Measurements from ENCODE around the gene ARRB1.
A peak's percentile ranks its signal among the peaks of the same experiment; 100 is the strongest.

Gene ARRB1

DNA sequence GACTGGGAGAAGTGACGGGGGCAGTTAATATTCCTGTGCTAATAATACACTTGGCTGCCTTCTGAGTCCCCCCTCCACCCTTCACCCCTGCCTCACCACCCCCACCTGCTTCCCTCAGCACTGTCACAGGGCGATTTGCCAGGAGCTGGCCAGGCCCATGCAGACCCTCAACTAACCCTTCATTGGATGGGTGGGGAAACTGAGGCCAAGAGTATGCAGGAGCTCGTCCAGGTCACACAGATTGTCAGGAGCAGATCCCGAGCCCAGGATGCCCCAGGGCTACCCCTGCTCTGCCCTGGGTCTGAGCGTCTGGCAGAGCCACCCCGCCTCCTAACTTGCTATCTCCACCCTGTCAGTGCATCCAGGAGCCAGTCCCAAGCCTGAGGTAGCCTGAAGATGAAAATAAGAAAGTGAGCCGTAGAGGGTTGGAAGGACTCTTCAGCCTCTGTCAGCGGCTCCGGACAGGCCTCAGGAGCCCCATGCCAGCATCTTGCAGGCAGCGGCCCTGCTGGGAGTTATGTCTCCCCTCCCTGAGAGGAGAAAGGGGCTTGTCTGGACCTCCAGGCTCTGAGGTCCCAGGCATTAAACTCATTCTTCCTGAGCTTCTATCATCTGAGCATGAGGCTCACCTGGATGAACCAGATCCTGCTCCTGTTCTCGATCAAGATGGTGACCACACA is 104.7 kb downstream of the ARRB1 start:
- no peak for DNase-seq

GRCh38 chr11:75246006-75246670 is 105.3 kb downstream of the ARRB1 start:
- no peak for DNase-seq

DNA sequence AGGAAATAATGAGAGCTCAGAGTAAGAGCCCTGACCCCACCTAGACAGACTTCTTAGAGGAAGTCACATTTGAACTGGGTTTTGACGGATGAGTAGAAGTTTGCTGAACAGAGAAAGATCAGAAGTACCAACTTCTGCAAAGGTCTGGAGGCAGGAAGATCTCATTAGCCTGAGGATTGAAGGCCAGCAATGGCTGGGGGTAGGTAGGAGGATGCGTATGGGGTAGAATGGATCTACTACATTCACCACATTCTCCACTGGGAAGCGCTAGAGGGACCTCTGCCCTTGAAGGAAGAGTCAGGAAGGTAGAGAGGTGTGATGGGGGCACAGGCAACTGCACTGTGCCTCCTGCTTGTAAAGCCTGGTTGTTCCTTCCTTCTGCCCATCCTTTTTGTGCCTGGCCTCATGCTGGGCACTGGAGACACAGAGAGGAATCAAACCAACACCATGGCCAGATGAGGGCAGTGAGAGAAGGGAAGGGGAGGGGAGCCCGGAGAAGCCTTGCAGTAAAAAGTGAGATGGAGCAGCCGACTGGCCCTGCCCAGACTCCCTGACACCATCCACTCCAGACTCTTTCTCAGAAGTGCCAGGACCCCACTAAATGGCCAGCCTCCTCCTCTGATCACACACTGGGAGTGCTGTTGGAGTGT is 106.0 kb downstream of the ARRB1 start:
- DNase-seq, result no peak

DNA sequence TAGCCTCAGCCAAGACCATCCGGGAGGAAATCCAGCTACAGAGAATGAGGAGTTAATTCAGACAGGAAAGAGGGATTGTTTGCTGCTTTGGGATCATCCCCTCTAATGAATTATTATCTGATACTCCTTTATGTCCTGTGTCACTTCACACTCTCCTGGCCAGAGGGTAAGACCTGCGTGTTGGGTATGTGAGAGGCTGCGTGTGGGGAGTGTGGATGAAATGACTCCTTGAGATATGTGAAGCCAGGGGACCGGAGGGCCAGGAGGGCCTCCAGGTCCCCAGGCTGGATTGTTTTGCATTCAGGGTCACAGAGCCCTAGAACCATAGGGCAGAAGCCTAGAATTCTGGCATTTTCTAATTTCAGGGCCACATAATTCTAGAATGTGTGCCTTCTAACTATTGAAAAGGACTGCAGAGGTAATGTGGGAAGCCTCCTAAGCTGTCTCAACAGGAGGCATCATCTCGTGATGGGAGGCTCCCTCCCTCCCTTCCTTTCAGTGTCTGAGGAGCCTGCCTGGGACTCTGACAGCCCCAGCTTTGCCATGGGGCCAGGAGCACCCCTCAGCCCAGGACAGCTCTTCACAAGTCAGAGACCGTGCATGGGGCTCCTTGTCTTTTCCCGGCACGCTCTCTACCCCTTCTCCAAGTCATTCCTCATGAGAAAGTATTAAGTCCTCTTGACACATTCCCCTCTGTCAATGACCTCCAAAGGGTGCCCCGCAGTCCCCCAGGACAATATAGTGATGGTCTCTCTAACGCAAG is 107.2 kb downstream of the ARRB1 start:
- no peak for DNase-seq

DNA sequence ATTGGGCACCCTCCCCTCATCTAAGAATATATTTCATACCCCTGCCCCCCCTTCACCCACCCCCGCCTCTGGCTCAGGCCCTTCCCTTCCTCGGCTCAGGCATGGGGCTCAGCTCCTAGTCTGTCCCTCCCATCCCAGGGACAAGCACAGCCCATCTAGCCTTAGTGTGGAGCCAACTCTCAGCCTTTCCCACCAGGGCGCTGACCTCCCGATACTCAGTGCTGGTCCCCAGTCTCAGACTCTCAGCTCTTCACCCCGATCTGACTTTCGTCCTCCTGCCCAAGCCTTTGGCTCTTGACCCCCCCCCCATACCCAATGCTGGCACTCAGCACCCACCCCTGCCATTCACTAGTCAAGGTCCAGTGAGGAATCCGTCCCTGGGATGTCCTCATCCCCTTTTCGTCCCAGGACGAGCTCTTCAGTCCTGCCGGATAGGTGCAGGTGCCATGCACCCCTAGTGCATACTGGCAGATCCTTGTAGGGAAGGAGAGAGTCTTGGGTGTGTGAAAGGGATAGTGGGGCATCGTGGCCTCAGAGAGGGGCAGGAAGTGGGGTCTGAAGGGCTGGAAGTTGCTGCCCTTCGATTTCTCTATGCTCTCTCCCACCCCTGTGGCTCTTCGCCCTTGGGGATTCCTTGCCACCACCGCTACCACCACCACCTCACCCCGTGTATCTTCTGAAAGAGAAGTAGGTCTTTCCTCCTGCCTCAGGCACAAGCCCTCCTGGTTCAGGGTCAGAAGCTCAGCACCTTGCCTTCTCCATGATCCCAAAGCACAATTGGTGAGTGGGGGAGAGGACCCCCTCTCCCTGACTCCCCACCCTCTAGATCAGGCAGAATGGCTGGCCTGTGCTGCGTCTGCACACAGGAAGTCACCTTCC is 108.5 kb downstream of the ARRB1 start:
- DNase-seq, result no peak

GRCh38 chr11:75241906-75242644 is 109.4 kb downstream of the ARRB1 start:
- DNase-seq, result peak in 1 of 14 donors; percentile 40

DNA sequence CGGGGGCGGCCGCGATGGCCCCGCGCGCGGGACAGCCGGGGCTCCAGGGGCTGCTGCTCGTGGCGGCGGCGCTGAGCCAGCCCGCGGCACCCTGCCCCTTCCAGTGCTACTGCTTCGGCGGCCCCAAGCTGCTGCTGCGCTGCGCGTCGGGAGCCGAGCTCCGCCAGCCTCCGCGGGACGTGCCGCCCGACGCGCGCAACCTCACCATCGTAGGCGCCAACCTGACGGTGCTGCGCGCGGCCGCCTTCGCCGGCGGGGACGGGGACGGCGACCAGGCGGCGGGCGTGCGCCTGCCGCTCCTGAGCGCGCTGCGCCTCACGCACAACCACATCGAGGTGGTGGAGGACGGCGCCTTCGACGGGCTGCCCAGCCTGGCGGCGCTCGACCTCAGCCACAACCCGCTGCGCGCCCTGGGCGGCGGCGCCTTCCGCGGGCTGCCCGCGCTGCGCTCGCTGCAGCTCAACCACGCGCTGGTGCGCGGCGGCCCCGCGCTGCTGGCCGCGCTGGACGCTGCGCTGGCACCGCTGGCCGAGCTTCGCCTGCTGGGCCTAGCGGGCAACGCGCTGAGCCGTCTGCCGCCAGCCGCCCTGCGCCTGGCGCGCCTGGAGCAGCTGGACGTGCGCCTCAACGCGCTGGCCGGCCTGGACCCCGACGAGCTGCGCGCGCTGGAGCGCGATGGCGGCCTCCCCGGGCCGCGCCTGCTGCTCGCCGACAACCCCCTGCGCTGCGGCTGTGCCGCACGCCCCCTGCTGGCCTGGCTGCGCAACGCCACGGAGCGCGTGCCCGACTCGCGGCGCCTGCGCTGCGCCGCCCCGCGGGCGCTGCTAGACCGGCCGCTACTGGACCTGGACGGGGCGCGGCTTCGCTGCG is 110.2 kb downstream of the ARRB1 start:
- DNase-seq, result peak in 13 of 14 donors; percentile 10 to 80 (median 44)

GRCh38 chr11:75240311-75241035 is 111.0 kb downstream of the ARRB1 start, which contains the start of gene TPBGL:
TSS of gene TPBGL (plus strand) at chr11:75240774. CDS start at chr11:75241050, 276 bp downstream.
- DNase-seq, result no peak

- no peak for DNase-seq
Observed at GRCh38 chr11:75239531-75240290, 111.8 kb downstream of the ARRB1 start.

DNA sequence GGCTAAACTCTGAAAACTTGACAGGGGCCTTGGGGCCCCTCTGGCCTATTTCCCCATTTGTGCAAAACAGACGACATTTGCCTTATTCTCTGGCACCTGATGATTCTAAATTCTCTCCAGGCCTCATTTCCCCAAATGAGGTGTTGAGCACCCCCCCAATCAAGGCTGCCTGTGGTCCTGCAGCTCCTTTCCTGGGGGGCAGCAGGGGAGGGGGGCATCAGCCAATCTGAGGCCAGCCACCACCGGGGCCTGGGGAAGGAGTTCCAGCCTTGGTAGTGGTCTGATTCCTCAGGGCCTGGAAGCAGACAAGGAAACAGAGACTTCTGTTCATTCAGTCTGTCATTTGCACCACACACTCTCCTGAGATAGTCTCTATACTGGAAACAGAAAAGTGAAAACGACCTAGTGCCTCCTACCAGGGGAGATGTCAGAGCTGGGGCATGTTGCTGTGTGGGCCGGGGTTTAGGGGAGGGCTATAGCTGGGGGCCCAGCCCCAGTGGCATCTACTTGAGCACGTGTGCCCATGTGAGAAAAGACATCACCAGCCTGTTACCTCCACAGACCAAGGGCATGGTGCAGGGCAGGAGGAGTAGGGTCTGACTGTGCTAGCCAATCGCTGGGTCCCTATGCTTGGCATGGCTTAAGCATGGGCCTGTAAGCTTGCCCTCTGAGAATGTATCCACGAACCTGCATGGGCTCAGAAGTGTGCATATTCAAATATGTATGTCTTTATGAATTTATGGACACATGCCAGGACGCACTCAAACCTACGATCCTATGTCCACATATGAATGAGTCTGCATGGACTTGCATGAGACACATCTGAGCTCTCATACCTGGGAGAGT is 112.6 kb downstream of the ARRB1 start:
- DNase-seq, result no peak

DNA sequence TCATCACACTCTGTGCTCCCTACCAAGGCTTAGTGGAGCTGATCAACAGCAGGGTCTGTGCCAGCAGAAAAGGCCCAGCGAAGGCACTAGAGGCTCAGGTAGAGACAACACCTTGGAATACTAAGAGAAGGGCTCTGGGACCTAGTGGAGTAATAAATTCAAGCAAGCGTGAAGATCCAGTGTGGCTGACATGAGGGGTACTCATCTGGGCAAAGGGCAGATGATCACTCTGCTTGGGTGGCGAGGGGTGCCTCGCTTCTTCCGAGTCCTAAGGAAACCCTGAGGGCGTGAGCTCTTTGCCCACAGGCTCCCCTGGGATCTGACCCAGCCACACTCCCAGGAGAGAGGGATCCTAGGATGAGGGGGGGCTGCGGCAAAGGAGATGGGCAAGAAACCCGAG is 114.4 kb downstream of the ARRB1 start:
- DNase-seq, result no peak

- no peak for DNase-seq
Observed at GRCh38 chr11:75236062-75236461, 115.4 kb downstream of the ARRB1 start.

DNA sequence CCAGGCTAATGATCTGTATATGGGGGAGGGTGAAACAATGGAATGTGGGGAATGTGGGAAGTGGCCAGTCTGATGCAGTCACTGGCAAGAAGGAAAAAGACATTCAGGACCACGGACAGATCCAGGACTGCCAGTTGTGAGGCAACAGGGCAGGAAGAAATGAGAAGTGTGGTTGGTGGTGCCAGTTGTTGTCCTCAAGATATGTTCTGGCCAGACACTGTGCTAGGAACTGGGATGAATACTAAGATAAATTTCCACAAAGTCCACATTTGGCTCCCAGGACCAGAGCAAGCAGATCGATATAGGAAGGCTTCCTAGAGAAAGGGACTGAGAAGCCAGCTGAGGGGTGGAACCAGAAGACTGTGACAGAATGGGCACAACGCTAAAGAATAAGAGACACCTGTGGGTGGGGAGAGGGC is 117.7 kb downstream of the ARRB1 start:
- no peak for DNase-seq

- DNase-seq, result no peak
Observed at GRCh38 chr11:75230621-75231020, 120.8 kb downstream of the ARRB1 start.

- no peak for DNase-seq
Observed at GRCh38 chr11:75229466-75229865, 122.0 kb downstream of the ARRB1 start.

- DNase-seq, result no peak
Observed at GRCh38 chr11:75225794-75226193, 125.7 kb downstream of the ARRB1 start.

DNA sequence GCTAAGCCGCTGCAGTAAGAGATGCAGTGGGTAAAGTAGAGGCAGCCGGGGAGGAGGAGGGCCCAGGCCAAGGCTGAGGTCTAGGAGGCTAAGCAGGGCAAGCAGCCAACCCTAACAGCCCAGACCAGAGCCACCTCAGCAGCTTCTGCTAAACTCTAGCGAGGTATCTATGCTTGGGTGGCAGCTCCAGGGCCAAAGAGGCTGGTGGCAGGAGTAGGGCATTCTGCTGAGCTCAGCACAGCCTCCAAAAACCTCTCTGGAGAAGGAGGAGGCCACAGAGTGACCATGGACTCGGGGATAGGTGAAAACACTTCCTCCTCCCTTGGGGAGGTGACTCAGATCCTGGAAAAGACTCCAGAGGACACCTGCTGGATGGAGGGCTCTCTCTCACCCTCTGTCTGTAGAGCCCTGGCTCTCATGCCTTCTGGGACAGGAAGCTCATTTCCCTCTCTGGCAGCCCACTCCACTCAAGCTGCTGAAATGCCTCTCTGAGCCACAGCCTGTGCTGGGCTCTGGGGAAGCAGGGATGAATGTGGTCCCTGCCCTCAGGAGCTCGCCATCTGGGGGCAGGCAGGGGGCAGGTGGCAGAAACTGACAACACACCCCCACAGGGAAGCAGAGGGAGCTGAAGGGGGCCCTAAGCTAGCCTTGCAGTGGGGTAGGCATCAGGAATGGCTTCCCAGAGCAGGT is 127.4 kb downstream of the ARRB1 start:
- DNase-seq, result no peak

Data from C1 segment of cervical spinal cord (tissue), 14 donors.